GM18505 (cell line): ENCODE data around the gene LRRC10.

Source experiments
- ATAC-seq: cut with Tn5 transposase; IDR thresholded peaks from one replicate; pipeline ENCODE4 v1.9.1; 2021; ENCODE audit not compliant: unreplicated experiment
- POLR2A ChIP-seq: IDR thresholded peaks from 4 replicates; pipeline ENCODE4 v1.6.1; 2011; ENCODE audit warnings: borderline replicate concordance; ENCODE audit not compliant: insufficient read depth, insufficient read length; ENCODE audit errors: extremely low read depth

Gene LRRC10

GRCh38 chr12:69601962-69602685, 8.6 kb downstream of the LRRC10 start:
- ATAC-seq, result no peak

GRCh38 chr12:69600804-69601203, 9.9 kb downstream of the LRRC10 start:
- no peak for TF ChIP-seq POLR2A
- ATAC-seq, result no peak

More at GRCh38 chr12:69601962-69602685, 8.6 kb downstream of the LRRC10 start:
- no peak for TF ChIP-seq POLR2A

GRCh38 chr12:69598174-69598753, 12.4 kb downstream of the LRRC10 start:
- ATAC-seq, result no peak
- TF ChIP-seq POLR2A, result no peak

- no peak for TF ChIP-seq POLR2A
- no peak for ATAC-seq
Observed at GRCh38 chr12:69595689-69596088, 15.0 kb downstream of the LRRC10 start.

GRCh38 chr12:69589082-69589481, 21.6 kb downstream of the LRRC10 start:
- no peak for TF ChIP-seq POLR2A
- no peak for ATAC-seq

- ATAC-seq, result no peak
- TF ChIP-seq POLR2A, result no peak
Observed at GRCh38 chr12:69588527-69588926, 22.2 kb downstream of the LRRC10 start.

- TF ChIP-seq POLR2A, result peak; percentile 96
- peak; percentile 95 for ATAC-seq
Observed at GRCh38 chr12:69585189-69586062, 25.3 kb downstream of the LRRC10 start, which contains the start of gene CCT2. CCT2 (plus strand) TSS chr12:69585459; CDS start chr12:69585522, 63 bp downstream.

GRCh38 chr12:69583203-69583602, 27.5 kb downstream of the LRRC10 start:
- TF ChIP-seq POLR2A, result no peak
- ATAC-seq, result no peak

GRCh38 chr12:69580074-69580473, 30.6 kb downstream of the LRRC10 start:
- no peak for TF ChIP-seq POLR2A
- no peak for ATAC-seq

- no peak for TF ChIP-seq POLR2A
- no peak for ATAC-seq
Observed at GRCh38 chr12:69579029-69579428, 31.7 kb downstream of the LRRC10 start.

GRCh38 chr12:69578283-69578682, 32.4 kb downstream of the LRRC10 start:
- ATAC-seq, result no peak
- no peak for TF ChIP-seq POLR2A

- no peak for TF ChIP-seq POLR2A
- no peak for ATAC-seq
Observed at GRCh38 chr12:69575346-69575745, 35.4 kb downstream of the LRRC10 start.

GRCh38 chr12:69570545-69571399, 39.9 kb downstream of the LRRC10 start:
- ATAC-seq, result no peak
- TF ChIP-seq POLR2A, result no peak

GRCh38 chr12:69570000-69570516, 40.6 kb downstream of the LRRC10 start:
- no peak for TF ChIP-seq POLR2A
- no peak for ATAC-seq
